C4-2B (cell line): ENCODE measurements around the gene CST11.
A peak's percentile ranks its signal among the peaks of the same experiment; 100 is the strongest.

Experiments used
- CTCF ChIP-seq: fragments of 450-650 bp; conservative IDR thresholded peaks from 2 replicates; pipeline ENCODE4 v1.5.1; 2017; ENCODE audit warnings: mild to moderate bottlenecking
- ZFX ChIP-seq: fragments of 450-650 bp; IDR thresholded peaks from 2 replicates; pipeline ENCODE4 v1.6.1; 2017

GRCh38 chr20:23441850-23442313 is 10.8 kb downstream of the CST11 start:
- TF ChIP-seq ZFX (no peak), CTCF (peak; percentile 85)
